GM12892 (cell line): ENCODE data around the gene RBM15B.

Source experiments
- POLR2A ChIP-seq: IDR thresholded peaks from 2 replicates; pipeline ENCODE4 v1.6.1; 2011; ENCODE audit warnings: low read depth, low read length, control low read depth
- TAF1 ChIP-seq: IDR thresholded peaks from 2 replicates; pipeline ENCODE4 v1.6.1; 2011; ENCODE audit warnings: low read depth, mild to moderate bottlenecking, control low read depth, low read length, borderline replicate concordance

GRCh38 chr3:51354172-51354571 lies 36.9 kb upstream of the RBM15B start:
- no peak for TF ChIP-seq TAF1
- no peak for TF ChIP-seq POLR2A
